OCI-LY7 (cell line): Measurements from ENCODE around the gene KBTBD4.

Experiments used
- EZH2phosphoT487 ChIP-seq: fragments of 200-600 bp; sonication (generic); IDR thresholded peaks from 2 replicates; pipeline ENCODE4 v1.6.1; 2018; ENCODE audit warnings: low read depth, borderline replicate concordance, mild to moderate bottlenecking, mixed run types, antibody characterized with exemption, low read length, moderate library complexity, mixed read lengths
- TF ChIP-seq, protein P1 (sequence below): fragments of 200-600 bp; sonication (generic); conservative IDR thresholded peaks from 2 replicates; pipeline ENCODE4 v1.5.1; 2014; ENCODE audit warnings: mild to moderate bottlenecking, antibody characterized with exemption, low read length, moderate library complexity, mixed read lengths

DNA sequence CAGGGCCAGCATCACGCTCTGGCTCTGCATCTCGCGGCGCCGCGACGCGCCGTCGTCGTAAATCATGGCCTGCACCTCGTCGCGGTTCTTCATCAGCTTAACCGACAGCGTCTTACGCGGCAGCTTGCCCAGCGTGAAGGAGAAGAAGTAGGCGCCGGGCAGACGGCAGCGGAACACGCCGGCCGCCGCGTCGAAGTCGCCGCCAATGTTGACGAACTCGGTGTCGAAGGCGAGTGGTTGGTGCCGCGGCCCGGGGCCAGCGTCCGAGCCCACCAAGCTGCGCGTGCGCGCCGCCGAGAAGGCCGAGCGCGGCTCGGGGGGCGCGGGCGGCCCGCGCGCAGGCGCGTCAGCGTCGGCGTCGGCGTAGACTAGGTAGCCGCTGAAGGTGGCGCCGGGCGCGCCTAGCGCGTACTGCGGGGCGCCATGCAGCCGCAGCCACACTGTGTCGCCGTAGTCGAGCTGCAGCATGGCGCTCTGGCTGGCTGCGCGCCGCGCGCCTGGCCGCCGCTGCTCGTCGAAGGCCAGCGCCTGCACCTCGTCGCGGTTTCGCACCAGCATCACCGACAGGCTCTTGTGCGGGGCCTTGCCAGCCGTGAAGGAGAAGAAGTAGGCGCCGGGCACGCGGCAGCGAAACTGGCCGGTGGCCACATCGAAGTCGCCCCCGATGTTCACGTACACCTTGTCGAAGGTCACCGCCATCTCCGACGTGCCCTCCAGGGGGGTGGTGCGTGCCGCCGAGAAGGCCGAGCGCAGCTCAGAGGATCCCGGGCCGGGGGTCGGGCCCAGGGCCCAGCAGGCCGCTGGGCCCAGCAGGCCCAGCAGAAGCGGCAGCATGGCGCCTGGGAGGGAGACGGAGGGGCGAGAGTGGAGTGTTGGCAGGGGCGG lies 11.4 kb upstream of the KBTBD4 start:
- TF ChIP-seq, protein P1, sequence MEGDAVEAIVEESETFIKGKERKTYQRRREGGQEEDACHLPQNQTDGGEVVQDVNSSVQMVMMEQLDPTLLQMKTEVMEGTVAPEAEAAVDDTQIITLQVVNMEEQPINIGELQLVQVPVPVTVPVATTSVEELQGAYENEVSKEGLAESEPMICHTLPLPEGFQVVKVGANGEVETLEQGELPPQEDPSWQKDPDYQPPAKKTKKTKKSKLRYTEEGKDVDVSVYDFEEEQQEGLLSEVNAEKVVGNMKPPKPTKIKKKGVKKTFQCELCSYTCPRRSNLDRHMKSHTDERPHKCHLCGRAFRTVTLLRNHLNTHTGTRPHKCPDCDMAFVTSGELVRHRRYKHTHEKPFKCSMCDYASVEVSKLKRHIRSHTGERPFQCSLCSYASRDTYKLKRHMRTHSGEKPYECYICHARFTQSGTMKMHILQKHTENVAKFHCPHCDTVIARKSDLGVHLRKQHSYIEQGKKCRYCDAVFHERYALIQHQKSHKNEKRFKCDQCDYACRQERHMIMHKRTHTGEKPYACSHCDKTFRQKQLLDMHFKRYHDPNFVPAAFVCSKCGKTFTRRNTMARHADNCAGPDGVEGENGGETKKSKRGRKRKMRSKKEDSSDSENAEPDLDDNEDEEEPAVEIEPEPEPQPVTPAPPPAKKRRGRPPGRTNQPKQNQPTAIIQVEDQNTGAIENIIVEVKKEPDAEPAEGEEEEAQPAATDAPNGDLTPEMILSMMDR, result no peak
- no peak for TF ChIP-seq EZH2phosphoT487
